AG04449 (cell line): Measurements from ENCODE around the gene ZBTB7B.
"Not testable (repeated sequence)": the region's sequence is repeated elsewhere in the genome, so short reads cannot be mapped to it uniquely, and the experiment has no call there.

Experiments used
- CTCF ChIA-PET: fragments of 350-600 bp; formaldehyde crosslinking; extraction: SDS; loops from one replicate; lab custom pipeline; 2021; ENCODE audit warnings: antibody characterized with exemption; lab: Yijun Ruan, JAX
- POLR2A ChIA-PET: fragments of 400-600, 350-600 bp; formaldehyde crosslinking; extraction: SDS; loops from one replicate; lab custom pipeline; 2020; ENCODE audit warnings: antibody characterized with exemption, inconsistent platforms; lab: Yijun Ruan, JAX
- DNase-seq: peaks from one replicate; pipeline ENCODE4 v3.0.0-alpha.2; 2010; ENCODE audit warnings: low read depth, low spot score
- H3K4me3 ChIP-seq: 2 replicates; pipeline ENCODE4 v1.5.1; 2011; ENCODE audit warnings: low read depth, mild to moderate bottlenecking, control low read depth, low read length
- TF ChIP-seq, protein P1 (sequence below): IDR thresholded peaks from one replicate; pipeline ENCODE4 v1.5.1; 2011; ENCODE audit warnings: mild to moderate bottlenecking, moderate library complexity, low read length, control low read depth, inconsistent platforms; ENCODE audit not compliant: insufficient read depth; ENCODE audit errors: missing control alignments

Gene ZBTB7B

GRCh38 chr1:154994269-154994587 is 8.4 kb upstream of the ZBTB7B start:
- TF ChIP-seq, protein P1, sequence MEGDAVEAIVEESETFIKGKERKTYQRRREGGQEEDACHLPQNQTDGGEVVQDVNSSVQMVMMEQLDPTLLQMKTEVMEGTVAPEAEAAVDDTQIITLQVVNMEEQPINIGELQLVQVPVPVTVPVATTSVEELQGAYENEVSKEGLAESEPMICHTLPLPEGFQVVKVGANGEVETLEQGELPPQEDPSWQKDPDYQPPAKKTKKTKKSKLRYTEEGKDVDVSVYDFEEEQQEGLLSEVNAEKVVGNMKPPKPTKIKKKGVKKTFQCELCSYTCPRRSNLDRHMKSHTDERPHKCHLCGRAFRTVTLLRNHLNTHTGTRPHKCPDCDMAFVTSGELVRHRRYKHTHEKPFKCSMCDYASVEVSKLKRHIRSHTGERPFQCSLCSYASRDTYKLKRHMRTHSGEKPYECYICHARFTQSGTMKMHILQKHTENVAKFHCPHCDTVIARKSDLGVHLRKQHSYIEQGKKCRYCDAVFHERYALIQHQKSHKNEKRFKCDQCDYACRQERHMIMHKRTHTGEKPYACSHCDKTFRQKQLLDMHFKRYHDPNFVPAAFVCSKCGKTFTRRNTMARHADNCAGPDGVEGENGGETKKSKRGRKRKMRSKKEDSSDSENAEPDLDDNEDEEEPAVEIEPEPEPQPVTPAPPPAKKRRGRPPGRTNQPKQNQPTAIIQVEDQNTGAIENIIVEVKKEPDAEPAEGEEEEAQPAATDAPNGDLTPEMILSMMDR, result no peak
- DNase-seq, result no peak
- CTCF ChIA-PET, result interaction anchor here (0.7 to 17.2 kb wide), 18 partner anchors 9 to 515 kb away, joined by 3 to 244 read pairs (median 10); partner anchors contain the start of genes CKS1B, FLAD1, PBXIP1 and PYGO2
- H3K4me3 ChIP-seq, result no peak overlapping the region
- POLR2A ChIA-PET, result interaction anchor here (0.9 to 2.9 kb wide), 6 partner anchors 8 to 38 kb away, joined by 3 to 16 read pairs (median 4); partner anchors contain the start of genes FLAD1, PBXIP1, SHC1 and ZBTB7B

GRCh38 chr1:154994591-154994990 is 8.0 kb upstream of the ZBTB7B start:
- no peak overlapping the region for H3K4me3 ChIP-seq
- ChIA-PET POLR2A (interaction anchor here (0.6 to 2.9 kb wide), 6 partner anchors 11 to 39 kb away, joined by 3 to 16 read pairs (median 6); partner anchors contain the start of genes FLAD1, PBXIP1, PYGO2 and SHC1), CTCF (interaction anchor here (0.7 to 17.2 kb wide), 19 partner anchors 9 to 513 kb away, joined by 3 to 244 read pairs (median 10); partner anchors contain the start of genes CKS1B, FLAD1, PBXIP1 and PMVK)
- no peak for DNase-seq
- TF ChIP-seq, protein P1, result no peak

GRCh38 chr1:154995301-154995983 is 7.2 kb upstream of the ZBTB7B start:
- DNase-seq, H3K4me3 ChIP-seq: not testable (repeated sequence)
- POLR2A ChIA-PET, result interaction anchor here (0.6 to 2.9 kb wide), 4 partner anchors 12 to 44 kb away, joined by 3 to 16 read pairs (median 6); partner anchors contain the start of genes FLAD1 and PYGO2
- TF ChIP-seq, protein P1, result peak; percentile 57
- CTCF ChIA-PET, result interaction anchor here (0.6 to 17.2 kb wide), 23 partner anchors 9 to 690 kb away, joined by 3 to 244 read pairs (median 5); partner anchors contain the start of genes ADAM15, CKS1B, FLAD1 and PBXIP1

DNA sequence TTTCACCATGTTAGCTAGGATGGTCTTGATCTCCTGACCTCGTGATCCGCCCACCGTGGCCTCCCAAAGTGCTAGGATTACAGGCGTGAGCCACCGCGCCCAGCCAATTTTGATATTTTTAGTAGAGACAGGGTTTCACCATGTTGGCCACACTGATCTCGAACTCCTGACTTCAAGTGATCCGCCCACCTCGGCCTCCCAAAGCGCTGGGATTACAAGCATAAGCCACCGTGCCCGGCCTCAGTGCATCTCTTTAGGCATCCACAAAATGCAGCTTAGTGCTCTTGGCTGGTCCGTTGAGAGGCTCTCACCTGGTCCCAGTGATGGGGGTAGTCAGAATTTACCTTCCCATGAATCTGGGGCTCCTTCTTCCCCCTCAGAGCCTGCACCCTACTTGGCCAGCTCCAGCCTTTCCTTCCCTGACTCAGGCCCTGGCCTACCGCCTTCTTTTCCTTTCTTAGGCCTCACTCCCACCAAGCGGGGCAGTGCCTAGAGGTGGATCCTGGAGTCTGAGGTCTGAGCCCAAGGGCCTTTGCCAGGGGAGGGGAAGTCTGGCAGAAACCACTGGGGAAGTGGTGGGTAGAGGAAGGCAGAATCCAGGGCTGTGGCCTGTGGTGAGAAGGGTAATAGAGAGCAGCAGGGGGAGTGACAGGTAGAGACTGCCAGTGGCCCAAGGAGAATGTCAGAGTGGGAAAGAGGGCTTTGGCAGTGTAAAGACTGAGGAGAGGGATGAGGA is 5.5 kb upstream of the ZBTB7B start:
- POLR2A ChIA-PET, result no interaction called here

GRCh38 chr1:154998201-154998780 is 4.3 kb upstream of the ZBTB7B start:
- POLR2A ChIA-PET, result interaction anchor here (1.0 to 1.7 kb wide), 3 partner anchors 27 to 43 kb away, joined by 4 to 9 read pairs (median 6); partner anchors contain the start of genes PBXIP1, PYGO2 and SHC1
- DNase-seq, result no peak
- TF ChIP-seq, protein P1, result no peak
- CTCF ChIA-PET, result interaction anchor here (0.8 to 17.2 kb wide), 21 partner anchors 8 to 438 kb away, joined by 3 to 244 read pairs (median 9); partner anchors contain the start of genes CKS1B, DCST1, DCST2 and FLAD1
- no peak overlapping the region for H3K4me3 ChIP-seq

More for the DNA sequence above, 5.5 kb upstream of the ZBTB7B start:
- CTCF ChIA-PET, result interaction anchor here (1.1 to 17.2 kb wide), 13 partner anchors 12 to 63 kb away, joined by 4 to 244 read pairs (median 15); partner anchors contain the start of genes CKS1B, FLAD1, PBXIP1 and PMVK
- DNase-seq, result no peak
- TF ChIP-seq, protein P1, result no peak
- no peak overlapping the region for H3K4me3 ChIP-seq
